VCaP (cell line): ENCODE measurements around the gene KIF26A.

ENCODE experiments used
- H3K27ac ChIP-seq: fragments of 450-650 bp; 2 replicates; pipeline ENCODE4 v1.5.1; 2017
- CTCF ChIP-seq: fragments of 450-650 bp; conservative IDR thresholded peaks from 2 replicates; pipeline ENCODE4 v1.5.1; 2017; ENCODE audit warnings: mild to moderate bottlenecking, moderate library complexity

Gene KIF26A

GRCh38 chr14:104157016-104157928 is 18.9 kb downstream of the KIF26A start:
- TF ChIP-seq CTCF = peak; percentile 18; the same call in 1 of the 2 replicates
- no peak overlapping the region for H3K27ac ChIP-seq

- no peak overlapping the region for H3K27ac ChIP-seq
- TF ChIP-seq CTCF = no peak
These were observed 20.7 kb downstream of the KIF26A start for GRCh38 chr14:104158827-104159798.

DNA sequence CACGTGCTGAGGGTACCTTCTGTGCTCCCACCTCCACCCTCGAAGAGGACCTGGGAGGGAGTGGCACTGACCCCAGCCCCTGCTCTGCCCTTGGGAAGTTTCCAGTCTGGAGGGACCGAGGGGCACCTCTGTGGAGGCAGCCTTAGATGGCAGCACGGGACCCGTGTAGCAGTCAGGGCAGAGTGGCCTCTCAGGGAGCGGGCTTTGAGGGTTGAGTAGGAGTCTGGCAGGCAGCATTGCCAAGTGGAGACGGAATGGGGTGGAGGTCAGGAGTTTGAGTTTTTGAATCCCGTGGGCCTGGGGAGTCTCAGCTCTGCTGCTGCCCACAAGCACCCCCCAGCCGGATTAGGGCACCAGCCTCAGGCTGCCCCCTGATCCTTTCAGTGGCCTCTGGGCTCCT is 21.6 kb downstream of the KIF26A start:
- no peak for TF ChIP-seq CTCF
- H3K27ac ChIP-seq = no peak overlapping the region

DNA sequence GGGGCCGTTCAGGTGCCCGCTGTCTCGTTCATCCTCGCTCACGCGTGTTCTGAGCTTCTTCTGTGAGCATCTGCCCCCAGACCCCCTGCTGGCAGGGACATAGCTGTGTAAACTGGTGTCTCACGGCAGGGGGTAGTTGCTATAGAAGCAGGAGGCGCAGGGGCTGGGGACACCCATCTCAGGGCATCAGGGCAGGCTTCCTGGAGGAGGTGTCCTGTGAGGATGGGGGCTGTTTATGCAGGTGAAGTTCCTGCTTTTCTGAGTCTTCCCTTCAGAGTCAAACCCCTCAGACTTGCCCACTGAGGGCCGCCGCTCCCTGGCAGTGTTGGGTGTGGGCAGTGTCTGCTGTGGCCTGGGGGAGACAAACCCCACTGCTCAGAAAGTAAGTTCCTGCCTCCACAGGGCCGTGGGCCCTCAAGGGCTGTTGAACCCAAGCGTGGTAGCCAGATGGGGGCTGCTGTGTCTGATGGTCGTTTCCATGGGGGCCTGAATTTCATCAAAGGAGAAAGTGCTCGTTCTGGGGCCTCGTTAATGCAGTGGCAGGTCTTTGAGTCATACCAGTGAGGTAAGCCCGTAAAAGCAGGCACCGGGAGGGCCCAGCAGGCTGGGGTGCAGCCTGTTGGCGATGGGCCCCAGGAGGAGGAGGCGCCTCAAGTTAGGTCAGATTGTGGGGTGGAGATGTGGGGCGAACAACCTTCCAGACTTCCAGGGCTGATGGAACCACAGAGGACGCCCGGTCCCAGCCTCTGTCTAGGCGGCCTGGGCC is 23.4 kb downstream of the KIF26A start:
- TF ChIP-seq CTCF = no peak
- H3K27ac ChIP-seq = no peak overlapping the region

DNA sequence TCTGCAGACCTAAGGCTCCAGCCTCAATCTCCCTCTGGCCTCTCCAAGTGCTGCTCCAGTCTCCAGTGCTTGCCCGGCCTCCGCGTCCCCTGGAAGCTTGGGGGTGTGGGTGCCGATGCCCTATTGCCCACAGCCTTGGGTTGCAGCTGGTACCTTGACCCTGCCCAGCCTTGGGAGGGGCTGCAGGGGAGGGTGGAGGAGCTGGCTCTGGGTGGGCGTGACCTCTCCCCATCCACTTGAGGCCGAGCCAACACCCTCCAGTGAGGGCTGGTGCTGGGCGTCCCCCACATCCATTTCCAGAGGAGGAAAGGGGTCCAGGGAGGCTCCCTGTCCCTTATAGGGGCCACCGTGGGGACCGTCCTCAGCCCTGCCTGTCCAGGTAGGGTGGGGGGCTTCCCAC is 24.1 kb downstream of the KIF26A start:
- no peak for TF ChIP-seq CTCF
- no peak overlapping the region for H3K27ac ChIP-seq

DNA sequence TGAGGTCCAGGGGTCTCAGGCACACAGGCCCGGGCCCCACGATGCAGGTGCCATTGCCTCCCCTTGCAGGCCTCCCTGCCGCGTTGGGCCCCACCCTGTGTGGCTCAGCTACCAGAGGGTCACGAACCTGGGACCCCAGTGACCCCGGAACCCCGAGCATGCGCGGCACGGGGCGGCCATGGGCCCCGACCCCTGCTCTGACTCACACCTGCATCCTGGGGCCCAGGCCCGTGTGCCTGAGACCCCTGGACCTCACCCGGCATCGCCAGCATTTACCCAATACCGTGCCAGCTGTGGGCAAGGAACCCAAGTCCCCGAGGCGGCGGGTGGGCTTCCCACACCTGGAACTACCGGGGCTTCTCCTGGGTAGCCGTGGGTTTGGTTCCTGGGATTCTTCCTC is 25.2 kb downstream of the KIF26A start:
- no peak overlapping the region for H3K27ac ChIP-seq
- no peak for TF ChIP-seq CTCF
